ENCODE measurements around the gene MESP2. TPM values are rescaled to one million over a fixed set of nuclear protein-coding genes. Genes with fewer than 3 reads are reported as not detected.

MESP2 gene
- total and polyA plus RNA-seq, 9 of the 15 experiments (the other 6 are each of a cell fraction or from before 2014, with no cell fraction given): 0.08 to 0.82 (median 0.37) TPM

GRCh38 chr15:89750560-89751542, 25.3 kb upstream of the MESP2 start, which contains the start of gene MESP1:
Gene MESP1, minus strand, starts transcription at chr15:89751249. Its CDS starts 18 bp downstream, at chr15:89751231.
- Histone ChIP-seq H3K9me1 (ENCODE audit: control insufficient read depth, insufficient read depth, low read length) (no peaks in the 10 kb centered on the region), H4K20me1 (replicated peaks; ENCODE audit: control insufficient read depth, insufficient read depth, low read length) (no peaks in the 10 kb centered on the region; the same call in 1 of the 2 replicates), H3K4me3 (peak within 1 kb of the TSS; percentile 60), H3K4me1 (replicated peaks in 1 of 2; ENCODE audit: control insufficient read depth in 2 of 2, insufficient read depth in 2 of 2, low read length in 2 of 2) (peaks cover 0 to 35% of the 10 kb centered on the region in 2 experiments; a peak in 3 of 5 replicates), H2AFZ (ENCODE audit: low read depth, low read length) (peak within 1 kb of the TSS; percentile 93), H3K27ac (ENCODE audit: extremely low read depth, low read depth, low read length) (peak within 1 kb of the TSS; percentile 44; the same call in 1 of the 3 replicates), H3K79me2 (ENCODE audit: control insufficient read depth, insufficient read depth, low read length) (no peaks in the 10 kb centered on the region), H3K9ac (ENCODE audit: insufficient read depth in 1 of 2, low read depth in 2 of 2, low read length in 2 of 2) (peak within 1 kb of the TSS; percentile 52 to 78; a peak in 3 of 4 replicates), H3K36me3 (ENCODE audit: control insufficient read depth, insufficient read depth, low read length) (no peaks in the 10 kb centered on the region), H3K4me2 (ENCODE audit: insufficient read depth, low read length) (peak within 1 kb of the TSS; percentile 63; the same call in 1 of the 2 replicates), H3K9me3 (replicated peaks; ENCODE audit: control insufficient read depth, insufficient read depth, low read depth, low read length) (no peaks in the 10 kb centered on the region), H3K27me3 (ENCODE audit: control insufficient read depth in 2 of 2, insufficient read depth in 2 of 2, low read length in 2 of 2) (peaks cover 0 to 19% of the 10 kb centered on the region in 2 experiments; a peak in 3 of 5 replicates)
- peak; percentile 99 for ATAC-seq
- DNase-seq (ENCODE audit: extremely low read depth in 1 of 4, low spot score in 3 of 4): peak; percentile 95
- BruUV-seq (replicated peaks): no TSS peak
- ChIA-PET POLR2A (interaction anchor here (0.6 to 1.0 kb wide), 2 partner anchors 9 to 33 kb away, joined by 3 to 4 read pairs; no protein-coding TSS in a partner anchor), CTCF (ENCODE audit: low intra/inter-chr PET ratio) (interaction anchor here (0.7 to 1.6 kb wide), 2 partner anchors 10 to 124 kb away, joined by 4 to 5 read pairs; no protein-coding TSS in a partner anchor)
- intact Hi-C loops (cut with micrococcal nuclease): no loop called here
- peak; percentile 88 for FAIRE-seq
- in situ Hi-C loops (cut with MboI): loop anchor here (10.0 kb wide), 1 partner anchor 344 kb away; no protein-coding TSS in a partner anchor
- WGBS (ENCODE audit: insufficient coverage, low coverage, missing lambda C conversion rate): 8% methylated on average over 73 of the region's 114 CpGs
- TF ChIP-seq TBP (optimal IDR thresholded peaks at IDR 0.05; ENCODE audit: low read depth, low read length): peak; percentile 63
- no peak for TF ChIP-seq MTA1 (IDR thresholded peaks at IDR 0.05; ENCODE audit: borderline replicate concordance)
- no peak for TF ChIP-seq BCOR (IDR thresholded peaks at IDR 0.05)
- TF ChIP-seq CREM (IDR thresholded peaks at IDR 0.05; ENCODE audit: low read depth): peak; percentile 80
- TF ChIP-seq SIN3B (IDR thresholded peaks at IDR 0.05; ENCODE audit: low read depth): 0 out of 2 replicates have a peak, but pooled peaks have one; percentile 32
- peak; percentile 94 for TF ChIP-seq L3MBTL2 (IDR thresholded peaks at IDR 0.05)
- peak; percentile 74; the same call in 1 of the 2 replicates for TF ChIP-seq PHF8 (IDR thresholded peaks at IDR 0.05; ENCODE audit: borderline replicate concordance, low read length)
- TF ChIP-seq CXXC5 (CRISPR knock-in tag; IDR thresholded peaks at IDR 0.05): peak; percentile 88
- TF ChIP-seq HMGN3 (IDR thresholded peaks at IDR 0.05; ENCODE audit: borderline replicate concordance, extremely low read depth, insufficient read length, low read depth, low read length): peak; percentile 64
- TF ChIP-seq KDM2B (CRISPR knock-in tag; IDR thresholded peaks at IDR 0.05): peak; percentile 83; the same call in 1 of the 2 replicates
- no peak for TF ChIP-seq TSC22D4 (tag; IDR thresholded peaks at IDR 0.05)
- TF ChIP-seq ZNF24 (IDR thresholded peaks at IDR 0.05): 0 out of 2 replicates have a peak, but pooled peaks have one; percentile 30
- peak in 1 of 2 experiments; percentile 40; a peak in 1 of 4 replicates for TF ChIP-seq SRF (CRISPR knock-in tag; IDR thresholded peaks at IDR 0.05)
- 0 out of 2 replicates have a peak, but pooled peaks have one; percentile 28 for TF ChIP-seq NCOA6 (IDR thresholded peaks at IDR 0.05)
- 0 out of 2 replicates have a peak, but pooled peaks have one; percentile 27 for TF ChIP-seq RBM34 (IDR thresholded peaks at IDR 0.05; ENCODE audit: borderline replicate concordance, insufficient read depth, low read length)
- peak; percentile 60 for TF ChIP-seq RBBP5 (IDR thresholded peaks at IDR 0.05; ENCODE audit: borderline replicate concordance, insufficient read depth, low read length, poor library complexity, severe bottlenecking)
- TF ChIP-seq CBX3 (IDR thresholded peaks at IDR 0.05; ENCODE audit: borderline replicate concordance in 1 of 2, low read length in 2 of 2): peak in 1 of 2 experiments; percentile 35; a peak in 1 of 3 replicates
- TF ChIP-seq ATF7 (IDR thresholded peaks at IDR 0.05): peak; percentile 49
- TF ChIP-seq ZBTB2 (IDR thresholded peaks at IDR 0.05): peak; percentile 95
- no peak for TF ChIP-seq MED1 (CRISPR knock-in tag; IDR thresholded peaks at IDR 0.05; ENCODE audit: borderline replicate concordance)
- peak; percentile 48; the same call in 1 of the 2 replicates for TF ChIP-seq HDAC8 (tag; IDR thresholded peaks at IDR 0.05)
